Colonic mucosa (tissue), 4 donors: ENCODE data around the gene CHST4. TPM values are rescaled to one million over a fixed set of nuclear protein-coding genes. Genes with fewer than 3 reads are reported as not detected.

Experiments used
- DNase-seq: peaks from one replicate; pipeline ENCODE4 v3.0.0-alpha.2; 2020
- H3K27ac ChIP-seq: fragments of 200-600 bp; one replicate; pipeline ENCODE4 v1.8.0; 2021
- H3K27me3 ChIP-seq: fragments of 200-600 bp; one replicate; pipeline ENCODE4 v1.8.0; 2021
- H3K36me3 ChIP-seq: fragments of 200-600 bp; one replicate; pipeline ENCODE4 v1.8.0; 2021
- H3K4me1 ChIP-seq: fragments of 200-600 bp; one replicate; pipeline ENCODE4 v1.8.0; 2021; ENCODE audit warnings: mild to moderate bottlenecking
- H3K4me3 ChIP-seq: fragments of 200-600 bp; one replicate; pipeline ENCODE4 v1.8.0; 2021
- H3K9ac ChIP-seq, 2 donors: one replicate each; pipeline ENCODE4 v1.7.0; 2013; ENCODE audit warnings: control low read depth in 2 of 2, low read depth in 2 of 2, low read length in 2 of 2
- H3K9me3 ChIP-seq: fragments of 200-600 bp; one replicate; pipeline ENCODE4 v1.8.0; 2021
- CTCF ChIP-seq: fragments of 200-600 bp; IDR thresholded peaks from one replicate; pipeline ENCODE4 v1.8.0; 2022; ENCODE audit warnings: antibody characterized with exemption, mild to moderate bottlenecking
- intact Hi-C: fragments of 100-400 bp; cut with DNase I; formaldehyde crosslinking; loops from one replicate; pipeline ENCODE4 v1.14.1; 2022
- total RNA-seq, 2 donors: library from RNA; stranded (reverse); fragmentation: NEBNext Ultra II Directional in 1 of 2; extraction: Animal tissue kit (Norgen Biotek cat#: 25700) in 1 of 2; gene quantifications; one replicate each; pipeline ENCODE4 v1.2.1, GENCODE V29; 2021
- donor health status: healthy.
- donor health status: DM: no; HTN: no; CAD: no.
- donor health status: DM: no; HTN: no; CAD: no.

The CHST4 gene
- total RNA-seq, 2 donors from 2014 or later, result 0.44 TPM; not detected in 1

GRCh38 chr16:71524566-71525553, 1.4 kb upstream of the CHST4 start:
- Histone ChIP-seq H3K27me3 (no peaks in the 10 kb centered on the region), H3K9ac (no peak overlapping the region), H3K4me3 (no peak overlapping the region), H3K27ac (no peak overlapping the region), H3K36me3 (no peaks in the 10 kb centered on the region), H3K4me1 (no peaks in the 10 kb centered on the region), H3K9me3 (no peaks in the 10 kb centered on the region)
- DNase-seq, result no peak
- no peak for TF ChIP-seq CTCF
- intact Hi-C loops, result no loop called here

- no peaks in the 10 kb centered on the region for H3K36me3 ChIP-seq
- H3K9ac ChIP-seq, result no peak overlapping the region
- no peak overlapping the region for H3K27ac ChIP-seq
- no peaks in the 10 kb centered on the region for H3K9me3 ChIP-seq
- intact Hi-C loops, result no loop called here
- H3K27me3 ChIP-seq, result no peaks in the 10 kb centered on the region
- no peak for DNase-seq
- no peak for TF ChIP-seq CTCF
- no peak overlapping the region for H3K4me3 ChIP-seq
- H3K4me1 ChIP-seq, result no peaks in the 10 kb centered on the region
Measured at GRCh38 chr16:71528257-71528656, 2.0 kb downstream of the CHST4 start.

- no peak overlapping the region for H3K9ac ChIP-seq
- no peaks in the 10 kb centered on the region for H3K36me3 ChIP-seq
- intact Hi-C loops, result no loop called here
- no peak overlapping the region for H3K4me3 ChIP-seq
- no peaks in the 10 kb centered on the region for H3K4me1 ChIP-seq
- no peaks in the 10 kb centered on the region for H3K27me3 ChIP-seq
- no peak for DNase-seq
- no peak for TF ChIP-seq CTCF
- H3K27ac ChIP-seq, result no peak overlapping the region
- H3K9me3 ChIP-seq, result no peaks in the 10 kb centered on the region
Measured at GRCh38 chr16:71528863-71529262, 2.6 kb downstream of the CHST4 start.

- H3K27ac ChIP-seq, result no peak overlapping the region
- H3K36me3 ChIP-seq, result no peaks in the 10 kb centered on the region
- TF ChIP-seq CTCF, result no peak
- H3K4me1 ChIP-seq, result no peaks in the 10 kb centered on the region
- no peak for DNase-seq
- H3K27me3 ChIP-seq, result no peaks in the 10 kb centered on the region
- intact Hi-C loops, result no loop called here
- H3K9me3 ChIP-seq, result no peaks in the 10 kb centered on the region
- no peak overlapping the region for H3K4me3 ChIP-seq
- H3K9ac ChIP-seq, result no peak overlapping the region
Measured at GRCh38 chr16:71532366-71532765, 6.1 kb downstream of the CHST4 start.

- H3K4me3 ChIP-seq, result no peak overlapping the region
- H3K9me3 ChIP-seq, result no peaks in the 10 kb centered on the region
- intact Hi-C loops, result no loop called here
- H3K9ac ChIP-seq, result no peak overlapping the region
- no peak for DNase-seq
- H3K27ac ChIP-seq, result no peak overlapping the region
- no peaks in the 10 kb centered on the region for H3K27me3 ChIP-seq
- H3K4me1 ChIP-seq, result no peaks in the 10 kb centered on the region
- TF ChIP-seq CTCF, result no peak
- no peaks in the 10 kb centered on the region for H3K36me3 ChIP-seq
Measured at GRCh38 chr16:71536752-71537499, 10.7 kb downstream of the CHST4 start.
